AG09309 (cell line): ENCODE data around the gene FAT1.

ENCODE experiments used
- DNase-seq: peaks from one replicate; pipeline ENCODE4 v3.0.0-alpha.2; 2010; ENCODE audit warnings: low read depth
- H3K4me3 ChIP-seq: 2 replicates; pipeline ENCODE4 v1.5.1; 2011; ENCODE audit warnings: mild to moderate bottlenecking, low read depth, low read length, moderate library complexity; ENCODE audit not compliant: control insufficient read depth
- CTCF ChIP-seq: IDR thresholded peaks from 2 replicates; pipeline ENCODE4 v1.5.1; 2011; ENCODE audit warnings: mild to moderate bottlenecking, low read depth, low read length, inconsistent platforms; ENCODE audit not compliant: insufficient read depth, control insufficient read depth; ENCODE audit errors: missing control alignments

The FAT1 gene

GRCh38 chr4:186723292-186724057, at the start of gene FAT1:
Gene FAT1, minus strand, starts transcription at chr4:186723856. Its CDS starts 14,029 bp downstream, at chr4:186709827.
- no peak for TF ChIP-seq CTCF
- DNase-seq = no peak
- peak within 1 kb of the TSS; percentile 97 for H3K4me3 ChIP-seq

- H3K4me3 ChIP-seq = no peak overlapping the region
- no peak for TF ChIP-seq CTCF
- no peak for DNase-seq
Observed at GRCh38 chr4:186772936-186773487, 49.4 kb upstream of the FAT1 start.

GRCh38 chr4:186771624-186772023, 48.0 kb upstream of the FAT1 start:
- no peak overlapping the region for H3K4me3 ChIP-seq
- TF ChIP-seq CTCF = no peak
- DNase-seq = no peak

GRCh38 chr4:186770481-186771175, 47.0 kb upstream of the FAT1 start:
- H3K4me3 ChIP-seq = no peak overlapping the region
- no peak for TF ChIP-seq CTCF
- peak; percentile 73 for DNase-seq

GRCh38 chr4:186767794-186768193, 44.1 kb upstream of the FAT1 start:
- no peak for DNase-seq
- no peak overlapping the region for H3K4me3 ChIP-seq
- TF ChIP-seq CTCF = no peak

- no peak overlapping the region for H3K4me3 ChIP-seq
- no peak for DNase-seq
- TF ChIP-seq CTCF = no peak
Observed at GRCh38 chr4:186765673-186766546, 42.3 kb upstream of the FAT1 start.
